K562 (cell line): ENCODE measurements around the gene LPCAT2. TPM values are rescaled to one million over a fixed set of nuclear protein-coding genes. Genes with fewer than 3 reads are reported as not detected.

Experiments used
- ATAC-seq: fragments of 200-7000 bp; cut with Tn5 transposase; 3 replicates; pipeline ENCODE4 v1.9.1; 2020; ENCODE audit warnings: moderate library complexity
- BruUV-seq: library from RNA; stranded (reverse); fragments of 400-500 nt; replicated peaks from 2 replicates; lab custom pipeline; 2021; lab: Mats Ljungman, UMichigan
- CTCF ChIA-PET: fragments of 300-600 bp; formaldehyde crosslinking; extraction: SDS; loops from one replicate; lab custom pipeline; 2021; ENCODE audit warnings: low intra/inter-chr PET ratio; lab: Yijun Ruan, JAX
- POLR2A ChIA-PET: fragments of 300-600, 350-650 bp; sonication (Branson Sonifier 250); formaldehyde crosslinking; extraction: SDS; loops from one replicate; lab custom pipeline; 2021; ENCODE audit warnings: antibody characterized with exemption, inconsistent platforms; lab: Yijun Ruan, JAX
- DNase-seq, 4 experiments: peaks; one replicate each; pipeline versions ENCODE4 v3.0.0 to v3.0.0-alpha.2; 2011 to 2018; ENCODE audit warnings: low spot score in 3 of 4, mixed read lengths in 3 of 4; ENCODE audit errors: extremely low read depth in 1 of 4
- FAIRE-seq: peaks from 2 replicates; lab custom pipeline; 2011; peaks lifted over from hg19 to GRCh38; lab: Jason Lieb, UNC
- H2AFZ ChIP-seq: 2 replicates; pipeline ENCODE4 v1.6.0; 2011; ENCODE audit warnings: low read depth, low read length, control low read depth, inconsistent platforms
- H3K27ac ChIP-seq: fragments of 200-600 bp; 3 replicates; pipeline ENCODE4 v1.8.0; 2011; ENCODE audit warnings: low read depth, mild to moderate bottlenecking, control low read depth, inconsistent platforms, low read length, moderate library complexity, mixed read lengths; ENCODE audit errors: extremely low read depth
- H3K27me3 ChIP-seq, 2 experiments: fragments of 300-600 bp in 1 of 2; 2 replicates in 1 of 2; 3 replicates in 1 of 2; pipeline versions ENCODE4 v1.6.0 to v1.8.0; 2011; ENCODE audit warnings: inconsistent platforms in 2 of 2, low read length in 2 of 2, mild to moderate bottlenecking in 1 of 2, mixed read lengths in 1 of 2, moderate library complexity in 1 of 2; ENCODE audit not compliant: control insufficient read depth in 2 of 2, insufficient read depth in 2 of 2
- H3K36me3 ChIP-seq: fragments of 300-600 bp; 3 replicates; pipeline ENCODE4 v1.8.0; 2011; ENCODE audit warnings: mild to moderate bottlenecking, low read length, inconsistent platforms; ENCODE audit not compliant: control insufficient read depth, insufficient read depth
- H3K4me1 ChIP-seq, 2 experiments: fragments of 200-600 bp in 1 of 2; replicated peaks in 1 of 2; 2 replicates in 1 of 2; 3 replicates in 1 of 2; pipeline versions ENCODE4 v1.5.1 to v1.8.0; 2011; ENCODE audit warnings: inconsistent platforms in 2 of 2, low read length in 2 of 2, mild to moderate bottlenecking in 1 of 2, mixed read lengths in 1 of 2, moderate library complexity in 1 of 2; ENCODE audit not compliant: control insufficient read depth in 2 of 2, insufficient read depth in 2 of 2
- H3K4me2 ChIP-seq: 2 replicates; pipeline ENCODE4 v1.6.1; 2011; ENCODE audit warnings: low read length, control low read depth, inconsistent platforms, mixed read lengths; ENCODE audit not compliant: insufficient read depth
- H3K4me3 ChIP-seq: fragments of 200-600 bp; sonication (generic), shearing (Covaris generic); 2 replicates; pipeline ENCODE4 v1.5.1; 2016; ENCODE audit warnings: control low read depth, inconsistent platforms
- H3K79me2 ChIP-seq: fragments of 200-600 bp; 3 replicates; pipeline ENCODE4 v1.8.0; 2011; ENCODE audit warnings: low read length, inconsistent platforms; ENCODE audit not compliant: control insufficient read depth, insufficient read depth
- H3K9ac ChIP-seq, 2 experiments: 2 replicates each; pipeline versions ENCODE4 v1.6.0 to v1.6.1; 2011; ENCODE audit warnings: low read depth in 2 of 2, low read length in 2 of 2, control low read depth in 1 of 2, inconsistent platforms in 1 of 2, mild to moderate bottlenecking in 1 of 2, mixed read lengths in 1 of 2; ENCODE audit not compliant: insufficient read depth in 1 of 2
- H3K9me1 ChIP-seq: one replicate; pipeline ENCODE4 v1.6.0; 2011; ENCODE audit warnings: inconsistent platforms, mild to moderate bottlenecking, low read length, moderate library complexity; ENCODE audit not compliant: control insufficient read depth, insufficient read depth
- H3K9me3 ChIP-seq: replicated peaks from 2 replicates; pipeline ENCODE4 v1.5.1; 2011; ENCODE audit warnings: low read depth, low read length, inconsistent platforms; ENCODE audit not compliant: control insufficient read depth, insufficient read depth
- H4K20me1 ChIP-seq: replicated peaks from 2 replicates; pipeline ENCODE4 v1.6.1; 2011; ENCODE audit warnings: low read length, inconsistent platforms, mixed read lengths; ENCODE audit not compliant: control insufficient read depth, insufficient read depth
- FIP1L1 ChIP-seq: fragments of 200-400 bp; formaldehyde crosslinking; IDR thresholded peaks from 2 replicates; pipeline ENCODE4 v1.6.1; 2018; ENCODE audit warnings: mild to moderate bottlenecking, low read depth, low read length; ENCODE audit not compliant: poor library complexity, severe bottlenecking
- FOXA3 ChIP-seq, 2 experiments: fragments of 450-650 bp in 1 of 2; sonication (generic) in 1 of 2; formaldehyde crosslinking; IDR thresholded peaks in 1 of 2; conservative IDR thresholded peaks in 1 of 2; 2 replicates each; pipeline versions ENCODE4 v1.4.0 to v1.8.0; 2020 to 2022; ENCODE audit warnings: mild to moderate bottlenecking in 2 of 2, missing genetic modification reagents in 1 of 2
- HMGN3 ChIP-seq: IDR thresholded peaks from 2 replicates; pipeline ENCODE4 v1.6.1; 2011; ENCODE audit warnings: borderline replicate concordance, low read depth, mild to moderate bottlenecking, mixed read lengths, low read length; ENCODE audit not compliant: insufficient read length; ENCODE audit errors: extremely low read depth
- JUND ChIP-seq, 2 experiments: IDR thresholded peaks; 2 replicates in 1 of 2; 3 replicates in 1 of 2; pipeline ENCODE4 v1.6.1; 2011; ENCODE audit warnings: borderline replicate concordance in 2 of 2, low read depth in 2 of 2, low read length in 2 of 2, improper control_type of control experiment in 1 of 2, missing biosample characterization in 1 of 2, missing genetic modification characterization in 1 of 2, missing genetic modification reagents in 1 of 2
- NFE2L1 ChIP-seq: fragments of 450-650 bp; IDR thresholded peaks from 2 replicates; pipeline ENCODE4 v1.6.1; 2016; ENCODE audit warnings: missing genetic modification characterization, low read depth, mild to moderate bottlenecking, missing compliant biosample characterization, moderate library complexity, borderline replicate concordance
- NRF1 ChIP-seq, 2 experiments: fragments of 450-650 bp; IDR thresholded peaks in 1 of 2; conservative IDR thresholded peaks in 1 of 2; 2 replicates each; pipeline ENCODE4 v1.6.1; 2014; ENCODE audit warnings: mild to moderate bottlenecking in 2 of 2
- PCBP1 ChIP-seq: fragments of 200-400 bp; formaldehyde crosslinking; IDR thresholded peaks from 2 replicates; pipeline ENCODE4 v1.6.1; 2018; ENCODE audit warnings: mild to moderate bottlenecking, low read depth, low read length; ENCODE audit not compliant: poor library complexity, severe bottlenecking
- SMAD4 ChIP-seq: fragments of 250-450 bp; sonication (Bioruptor Pico); conservative IDR thresholded peaks from 2 replicates; pipeline ENCODE4 v1.8.0; 2021; ENCODE audit warnings: inconsistent platforms, mild to moderate bottlenecking, moderate library complexity
- SMARCC2 ChIP-seq: fragments of 450-650 bp; IDR thresholded peaks from 2 replicates; pipeline ENCODE4 v1.6.1; 2017; ENCODE audit warnings: antibody characterized with exemption, moderate library complexity, mild to moderate bottlenecking, low read depth
- TAL1 ChIP-seq: fragments of 450-650 bp; IDR thresholded peaks from 2 replicates; pipeline ENCODE4 v1.6.1; 2016; ENCODE audit warnings: mild to moderate bottlenecking
- ZFP30 ChIP-seq: fragments of 250-450 bp; sonication (Bioruptor Pico); IDR thresholded peaks from 2 replicates; pipeline ENCODE4 v1.8.0; 2022; ENCODE audit warnings: moderate library complexity, mild to moderate bottlenecking, inconsistent platforms, borderline replicate concordance
- ZNF384 ChIP-seq: IDR thresholded peaks from 2 replicates; pipeline ENCODE4 v1.6.1; 2012; ENCODE audit warnings: low read depth, low read length, improper control_type of control experiment
- ZNF57 ChIP-seq: fragments of 450-650 bp; formaldehyde crosslinking; IDR thresholded peaks from 2 replicates; pipeline ENCODE4 v1.4.0; 2020; ENCODE audit warnings: mild to moderate bottlenecking, moderate library complexity
- WGBS: fragments of 100-300 bp; shearing (Covaris generic); methylation state at CpG from one replicate; pipeline ENCODE4 v1.1.6; 2016; ENCODE audit warnings: low coverage, mixed read lengths; ENCODE audit not compliant: insufficient coverage; ENCODE audit errors: missing lambda C conversion rate; 5-methylcytosine and 5-hydroxymethylcytosine counted together
- in situ Hi-C: fragments of 300-500 bp; cut with MboI; formaldehyde crosslinking; loops from 4 replicates; pipeline ENCODE4 v1.15.0; 2018; ENCODE audit warnings: inconsistent platforms, mixed read lengths
- intact Hi-C: fragments of 100-400 bp; cut with micrococcal nuclease; formaldehyde crosslinking; loops from 2 replicates; pipeline ENCODE4 v1.14.2; 2022
- polyA plus RNA-seq, 8 experiments: library from polyadenylated mRNA; depleted of rRNA in 4 of 8; stranded (reverse) in 5 of 8; unstranded in 3 of 8; fragments of >200 nt; fragmentation: Nextera tagmentation in 2 of 8; fragmentation: Illumina TruSeq in 1 of 8; extraction: Ambion mirVana in 2 of 8; extraction: Trizol in 1 of 8; gene quantifications; 2 replicates each; pipeline versions ENCODE4 v1.2.1 to v1.2.3, GENCODE V29; 2011 to 2014; ENCODE audit warnings: inconsistent platforms in 1 of 8, missing spikeins in 1 of 8
- total RNA-seq, 7 experiments: library from RNA; depleted of rRNA in 6 of 7; stranded (reverse); fragments of >200 nt in 6 of 7; fragmentation: Illumina TruSeq in 2 of 7; extraction: Trizol in 2 of 7; gene quantifications; 2 replicates each; pipeline versions ENCODE4 v1.2.1 to v1.2.3, GENCODE V29; 2011 to 2021; ENCODE audit warnings: low replicate concordance in 1 of 7
- TF ChIP-seq, protein P1 (sequence below): sonication (generic); formaldehyde crosslinking; IDR thresholded peaks from 2 replicates; pipeline ENCODE4 v1.8.0; 2022; ENCODE audit warnings: missing genetic modification reagents, mild to moderate bottlenecking, moderate library complexity, borderline replicate concordance
- TF ChIP-seq, protein P2 (sequence below): fragments of 450-650 bp; formaldehyde crosslinking; conservative IDR thresholded peaks from 2 replicates; pipeline ENCODE4 v1.4.0; 2022; ENCODE audit warnings: mild to moderate bottlenecking, missing genetic modification characterization
- TF ChIP-seq, protein P3 (sequence below): fragments of 450-650 bp; formaldehyde crosslinking; IDR thresholded peaks from 2 replicates; pipeline ENCODE4 v1.4.0; 2022; ENCODE audit warnings: missing genetic modification characterization

Gene LPCAT2
- total and polyA plus RNA-seq, 9 of the 15 experiments (the other 6 are each of a cell fraction or from before 2014, with no cell fraction given) = 2.9 to 15.0 (median 7.3) TPM

DNA sequence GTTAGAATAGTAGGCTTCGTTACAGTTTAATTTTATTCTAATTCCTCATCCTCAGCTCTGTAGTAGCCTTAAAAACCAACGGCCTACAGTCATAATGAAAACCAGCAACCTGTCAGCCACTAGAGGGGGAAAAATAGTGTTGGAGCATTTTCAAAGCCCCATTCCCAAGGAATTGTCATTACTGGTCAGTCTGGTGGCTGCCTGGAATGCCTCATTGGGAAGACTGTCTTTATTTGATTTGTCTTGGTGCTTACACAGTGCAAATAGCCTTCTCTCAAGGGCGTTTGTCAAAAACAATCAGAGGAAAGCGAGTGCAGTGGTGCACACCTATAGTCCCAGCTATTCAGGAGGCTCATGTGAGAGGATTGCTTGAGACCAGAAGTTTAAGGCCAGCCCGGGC lies 4.7 kb downstream of the LPCAT2 start:
- peak; percentile 49 for FAIRE-seq
- no peak overlapping the region for H3K9ac ChIP-seq

More for the DNA sequence above, 4.7 kb downstream of the LPCAT2 start:
- TF ChIP-seq, protein P1, sequence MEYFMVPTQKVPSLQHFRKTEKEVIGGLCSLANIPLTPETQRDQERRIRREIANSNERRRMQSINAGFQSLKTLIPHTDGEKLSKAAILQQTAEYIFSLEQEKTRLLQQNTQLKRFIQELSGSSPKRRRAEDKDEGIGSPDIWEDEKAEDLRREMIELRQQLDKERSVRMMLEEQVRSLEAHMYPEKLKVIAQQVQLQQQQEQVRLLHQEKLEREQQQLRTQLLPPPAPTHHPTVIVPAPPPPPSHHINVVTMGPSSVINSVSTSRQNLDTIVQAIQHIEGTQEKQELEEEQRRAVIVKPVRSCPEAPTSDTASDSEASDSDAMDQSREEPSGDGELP (CRISPR knock-in tag) = no peak
- TF ChIP-seq NFE2L1 (tag) (no peak), NRF1 (conservative IDR thresholded peaks at IDR 0.05 in 1 of 2, IDR thresholded peaks at IDR 0.05 in 1 of 2) (no peak), ZFP30 (CRISPR knock-in tag) (no peak), HMGN3 (no peak), ZNF57 (CRISPR knock-in tag) (no peak), FIP1L1 (no peak), SMAD4 (no peak), ZNF384 (no peak), JUND (IDR thresholded peaks at IDR 0.05; ENCODE audit: borderline replicate concordance, low read depth, low read length) (no peak), JUND (tag; IDR thresholded peaks at IDR 0.05; ENCODE audit: borderline replicate concordance, low read depth, low read length) (no peak), TAL1 (no peak), SMARCC2 (no peak), FOXA3 (CRISPR knock-in tag; conservative IDR thresholded peaks at IDR 0.05 in 1 of 2, IDR thresholded peaks at IDR 0.05 in 1 of 2) (no peak), PCBP1 (no peak)
- TF ChIP-seq, protein P2, sequence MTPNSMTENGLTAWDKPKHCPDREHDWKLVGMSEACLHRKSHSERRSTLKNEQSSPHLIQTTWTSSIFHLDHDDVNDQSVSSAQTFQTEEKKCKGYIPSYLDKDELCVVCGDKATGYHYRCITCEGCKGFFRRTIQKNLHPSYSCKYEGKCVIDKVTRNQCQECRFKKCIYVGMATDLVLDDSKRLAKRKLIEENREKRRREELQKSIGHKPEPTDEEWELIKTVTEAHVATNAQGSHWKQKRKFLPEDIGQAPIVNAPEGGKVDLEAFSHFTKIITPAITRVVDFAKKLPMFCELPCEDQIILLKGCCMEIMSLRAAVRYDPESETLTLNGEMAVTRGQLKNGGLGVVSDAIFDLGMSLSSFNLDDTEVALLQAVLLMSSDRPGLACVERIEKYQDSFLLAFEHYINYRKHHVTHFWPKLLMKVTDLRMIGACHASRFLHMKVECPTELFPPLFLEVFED (CRISPR knock-in tag) = no peak
- TF ChIP-seq, protein P3, sequence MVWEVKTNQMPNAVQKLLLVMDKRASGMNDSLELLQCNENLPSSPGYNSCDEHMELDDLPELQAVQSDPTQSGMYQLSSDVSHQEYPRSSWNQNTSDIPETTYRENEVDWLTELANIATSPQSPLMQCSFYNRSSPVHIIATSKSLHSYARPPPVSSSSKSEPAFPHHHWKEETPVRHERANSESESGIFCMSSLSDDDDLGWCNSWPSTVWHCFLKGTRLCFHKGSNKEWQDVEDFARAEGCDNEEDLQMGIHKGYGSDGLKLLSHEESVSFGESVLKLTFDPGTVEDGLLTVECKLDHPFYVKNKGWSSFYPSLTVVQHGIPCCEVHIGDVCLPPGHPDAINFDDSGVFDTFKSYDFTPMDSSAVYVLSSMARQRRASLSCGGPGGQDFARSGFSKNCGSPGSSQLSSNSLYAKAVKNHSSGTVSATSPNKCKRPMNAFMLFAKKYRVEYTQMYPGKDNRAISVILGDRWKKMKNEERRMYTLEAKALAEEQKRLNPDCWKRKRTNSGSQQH (CRISPR knock-in tag) = no peak
- Histone ChIP-seq H3K27ac (no peak overlapping the region), H3K4me3 (no peak overlapping the region), H3K4me1 (peaks cover 4 to 10% of the 10 kb centered on the region in 2 experiments; a peak in 4 of 5 replicates), H3K79me2 (no peaks in the 10 kb centered on the region), H3K9me3 (no peaks in the 10 kb centered on the region), H4K20me1 (no peaks in the 10 kb centered on the region), H3K9me1 (no peaks in the 10 kb centered on the region), H2AFZ (no peak overlapping the region), H3K36me3 (no peaks in the 10 kb centered on the region), H3K4me2 (no peak overlapping the region), H3K27me3 (no peaks in the 10 kb centered on the region)
- 15% methylated on average over 5 of the region's 5 CpGs for WGBS
- intact Hi-C loops (no loop called here), in situ Hi-C loops (no loop called here)
- ChIA-PET CTCF (no interaction called here), POLR2A (interaction anchor here (1.0 kb wide), 1 partner anchor 26 kb away, joined by 3 read pairs; no protein-coding TSS in a partner anchor)
- no peak for ATAC-seq
- BruUV-seq = no TSS peak
- no peak for DNase-seq
